ENCODE measurements around the gene SLPI.

The SLPI gene

GRCh38 chr20:45253261-45253660 lies 1.1 kb downstream of the SLPI start:
- no peaks in the 10 kb centered on the region for H3K36me3 ChIP-seq (ENCODE audit: control insufficient read depth, low read length)
- peaks cover 39% of the 10 kb centered on the region for H3K27me3 ChIP-seq (ENCODE audit: control insufficient read depth, low read length)
- no peaks in the 10 kb centered on the region for H4K20me1 ChIP-seq (ENCODE audit: control insufficient read depth, insufficient read depth, low read depth, low read length)
- no peak overlapping the region for H3K4me3 ChIP-seq (ENCODE audit: low read length)
- H3K9me2 ChIP-seq (replicated peaks; ENCODE audit: control insufficient read depth, low read length) = no peaks in the 10 kb centered on the region
- no peaks in the 10 kb centered on the region for H3K4me1 ChIP-seq (ENCODE audit: control insufficient read depth, low read length)
- H3K27ac ChIP-seq (ENCODE audit: low read depth, low read length) = no peak overlapping the region
- TF ChIP-seq EZH2phosphoT487 (IDR thresholded peaks at IDR 0.05; ENCODE audit: borderline replicate concordance, low read length) = no peak
- TF ChIP-seq CTCF (IDR thresholded peaks at IDR 0.05; ENCODE audit: low read depth, low read length, poor library complexity, severe bottlenecking) = no peak
- no peaks in the 10 kb centered on the region for H3K79me2 ChIP-seq (ENCODE audit: control insufficient read depth, low read length)
- H3K4me2 ChIP-seq (ENCODE audit: low read length) = no peak overlapping the region
- no peaks in the 10 kb centered on the region for H3F3A ChIP-seq (ENCODE audit: control insufficient read depth, insufficient read depth)
- H3K9me3 ChIP-seq (ENCODE audit: control insufficient read depth, insufficient read depth, low read length) = no peaks in the 10 kb centered on the region

- H3F3A ChIP-seq (ENCODE audit: control insufficient read depth, insufficient read depth) = no peaks in the 10 kb centered on the region
- no peaks in the 10 kb centered on the region for H3K4me1 ChIP-seq (ENCODE audit: control insufficient read depth, low read length)
- no peak for TF ChIP-seq CTCF (IDR thresholded peaks at IDR 0.05; ENCODE audit: low read depth, low read length, poor library complexity, severe bottlenecking)
- no peak for TF ChIP-seq EZH2phosphoT487 (IDR thresholded peaks at IDR 0.05; ENCODE audit: borderline replicate concordance, low read length)
- no peaks in the 10 kb centered on the region for H3K9me2 ChIP-seq (replicated peaks; ENCODE audit: control insufficient read depth, low read length)
- H3K4me3 ChIP-seq (ENCODE audit: low read length) = no peak overlapping the region
- H3K27ac ChIP-seq (ENCODE audit: low read depth, low read length) = no peak overlapping the region
- H4K20me1 ChIP-seq (ENCODE audit: control insufficient read depth, insufficient read depth, low read depth, low read length) = no peaks in the 10 kb centered on the region
- no peak overlapping the region for H3K4me2 ChIP-seq (ENCODE audit: low read length)
- peaks cover 47% of the 10 kb centered on the region for H3K27me3 ChIP-seq (ENCODE audit: control insufficient read depth, low read length)
- H3K36me3 ChIP-seq (ENCODE audit: control insufficient read depth, low read length) = no peaks in the 10 kb centered on the region
- no peaks in the 10 kb centered on the region for H3K9me3 ChIP-seq (ENCODE audit: control insufficient read depth, insufficient read depth, low read length)
- H3K79me2 ChIP-seq (ENCODE audit: control insufficient read depth, low read length) = no peaks in the 10 kb centered on the region
These were observed 2.3 kb downstream of the SLPI start for GRCh38 chr20:45251884-45252560.

GRCh38 chr20:45248609-45249008 lies 5.8 kb downstream of the SLPI start:
- Histone ChIP-seq H3K4me3 (ENCODE audit: low read length) (no peak overlapping the region), H4K20me1 (ENCODE audit: control insufficient read depth, insufficient read depth, low read depth, low read length) (no peaks in the 10 kb centered on the region), H3K27me3 (ENCODE audit: control insufficient read depth, low read length) (peaks cover 54% of the 10 kb centered on the region), H3K9me2 (replicated peaks; ENCODE audit: control insufficient read depth, low read length) (no peaks in the 10 kb centered on the region), H3K36me3 (ENCODE audit: control insufficient read depth, low read length) (no peaks in the 10 kb centered on the region), H3K27ac (ENCODE audit: low read depth, low read length) (no peak overlapping the region), H3F3A (ENCODE audit: control insufficient read depth, insufficient read depth) (no peaks in the 10 kb centered on the region), H3K9me3 (ENCODE audit: control insufficient read depth, insufficient read depth, low read length) (no peaks in the 10 kb centered on the region), H3K4me2 (ENCODE audit: low read length) (no peak overlapping the region), H3K4me1 (ENCODE audit: control insufficient read depth, low read length) (no peaks in the 10 kb centered on the region), H3K79me2 (ENCODE audit: control insufficient read depth, low read length) (no peaks in the 10 kb centered on the region)
- no peak for TF ChIP-seq EZH2phosphoT487 (IDR thresholded peaks at IDR 0.05; ENCODE audit: borderline replicate concordance, low read length)
- TF ChIP-seq CTCF (IDR thresholded peaks at IDR 0.05; ENCODE audit: low read depth, low read length, poor library complexity, severe bottlenecking) = no peak
